ENCODE data around the gene SIAH2. TPM values are rescaled to one million over a fixed set of nuclear protein-coding genes. Genes with fewer than 3 reads are reported as not detected.

The SIAH2 gene
- polyA plus RNA-seq, 4 donors, result 18.0 to 20.2 (median 18.5) TPM

DNA sequence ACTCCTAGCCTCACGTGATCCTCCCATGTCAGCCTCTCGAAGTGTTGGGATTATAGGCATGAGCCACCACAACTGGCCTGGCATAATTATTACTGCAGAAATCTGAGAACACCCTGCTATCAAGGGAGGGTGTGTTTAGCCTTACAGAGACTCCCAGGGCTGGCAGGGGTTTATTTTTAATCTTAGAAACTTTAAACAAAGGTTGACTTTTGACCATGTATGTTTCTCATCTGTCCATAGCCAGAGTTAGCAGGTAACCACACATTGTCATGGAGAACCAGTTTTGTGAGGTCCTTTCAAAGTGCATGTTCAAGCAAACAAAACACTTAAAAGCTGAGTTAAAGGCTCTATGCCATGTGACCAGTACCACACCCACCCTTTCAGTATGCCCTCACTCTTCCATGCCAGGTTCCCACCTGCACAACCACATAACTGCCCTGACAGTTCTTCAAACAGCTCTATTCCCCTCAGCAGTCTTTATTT, 11.1 kb downstream of the SIAH2 start:
- no peak for DNase-seq (ENCODE audit: low read depth in 4 of 4, low spot score in 3 of 4)

DNA sequence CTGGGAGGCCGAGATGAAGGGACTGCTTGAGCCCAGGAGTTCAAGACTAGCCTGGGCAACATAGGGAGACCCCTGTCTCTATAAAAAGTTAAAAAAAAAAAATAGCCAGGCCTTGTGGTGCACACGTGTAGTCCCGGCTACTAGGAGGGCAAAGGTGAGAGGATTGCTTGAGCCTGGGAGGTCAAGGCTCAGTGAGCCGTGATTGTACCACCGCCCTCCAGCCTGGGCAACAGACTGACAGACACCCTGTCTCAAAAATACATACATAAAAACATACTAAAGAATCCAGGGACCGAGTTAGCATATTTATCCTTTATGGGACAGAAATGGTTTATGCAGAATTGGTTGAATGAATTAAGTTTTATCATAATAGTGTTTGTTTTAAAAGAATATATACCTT, 13.7 kb downstream of the SIAH2 start:
- no peak for DNase-seq (ENCODE audit: low read depth in 4 of 4, low spot score in 3 of 4)

DNA sequence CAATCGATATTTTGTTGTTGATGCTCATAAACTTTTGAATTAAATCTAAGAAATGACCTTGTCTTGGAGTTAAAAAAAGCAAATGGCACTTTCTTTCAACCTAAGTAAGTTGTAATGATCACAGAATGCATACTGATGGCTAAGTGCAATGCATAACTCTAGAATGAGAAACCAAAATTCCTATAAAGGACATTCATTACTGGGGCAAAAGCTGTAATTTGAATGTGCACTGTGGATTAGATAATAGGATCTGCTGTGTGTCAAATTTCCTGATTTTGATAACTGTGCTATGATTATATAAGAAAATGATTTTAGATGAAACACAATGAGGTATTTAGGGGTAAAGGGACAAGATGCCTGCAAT, 14.3 kb downstream of the SIAH2 start:
- DNase-seq (ENCODE audit: low read depth in 4 of 4, low spot score in 3 of 4), result no peak

DNA sequence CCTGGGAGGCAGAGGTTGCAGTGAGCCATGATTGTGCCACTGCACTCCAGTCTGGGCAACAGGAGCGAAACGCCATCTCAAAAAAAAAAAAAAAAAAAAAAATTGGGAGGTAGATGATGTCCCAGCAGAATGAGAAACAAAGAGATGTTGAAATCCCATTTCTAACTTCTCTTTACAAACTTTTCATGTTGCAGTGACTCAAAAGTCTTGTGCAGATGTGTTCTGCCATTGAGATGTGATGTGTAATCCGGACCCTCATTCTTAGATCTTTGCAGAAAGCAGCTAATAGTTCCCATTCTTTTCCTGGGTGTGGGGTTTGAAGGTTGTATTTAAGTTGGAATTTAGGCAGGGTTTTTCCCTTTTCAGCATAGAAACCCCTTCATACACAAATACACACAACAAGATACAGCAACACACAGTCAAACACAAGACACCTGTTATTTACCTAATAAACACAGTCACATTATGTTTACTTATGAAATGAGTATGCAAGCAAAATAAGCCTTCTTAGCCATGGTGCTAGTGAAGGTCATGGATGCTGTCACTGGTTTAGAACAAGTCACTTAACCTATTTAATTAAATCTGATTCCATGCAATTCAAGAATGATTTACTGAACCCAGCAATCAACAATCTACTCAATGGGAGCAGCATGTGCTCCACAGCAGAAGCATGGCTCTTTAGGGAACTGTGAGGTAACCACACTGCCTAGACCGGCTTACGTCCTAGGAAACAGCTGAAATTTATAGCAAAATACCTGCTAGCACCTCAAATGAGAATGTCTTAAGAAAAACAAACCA, 14.9 kb downstream of the SIAH2 start:
- DNase-seq (ENCODE audit: low read depth in 4 of 4, low spot score in 3 of 4), result no peak

DNA sequence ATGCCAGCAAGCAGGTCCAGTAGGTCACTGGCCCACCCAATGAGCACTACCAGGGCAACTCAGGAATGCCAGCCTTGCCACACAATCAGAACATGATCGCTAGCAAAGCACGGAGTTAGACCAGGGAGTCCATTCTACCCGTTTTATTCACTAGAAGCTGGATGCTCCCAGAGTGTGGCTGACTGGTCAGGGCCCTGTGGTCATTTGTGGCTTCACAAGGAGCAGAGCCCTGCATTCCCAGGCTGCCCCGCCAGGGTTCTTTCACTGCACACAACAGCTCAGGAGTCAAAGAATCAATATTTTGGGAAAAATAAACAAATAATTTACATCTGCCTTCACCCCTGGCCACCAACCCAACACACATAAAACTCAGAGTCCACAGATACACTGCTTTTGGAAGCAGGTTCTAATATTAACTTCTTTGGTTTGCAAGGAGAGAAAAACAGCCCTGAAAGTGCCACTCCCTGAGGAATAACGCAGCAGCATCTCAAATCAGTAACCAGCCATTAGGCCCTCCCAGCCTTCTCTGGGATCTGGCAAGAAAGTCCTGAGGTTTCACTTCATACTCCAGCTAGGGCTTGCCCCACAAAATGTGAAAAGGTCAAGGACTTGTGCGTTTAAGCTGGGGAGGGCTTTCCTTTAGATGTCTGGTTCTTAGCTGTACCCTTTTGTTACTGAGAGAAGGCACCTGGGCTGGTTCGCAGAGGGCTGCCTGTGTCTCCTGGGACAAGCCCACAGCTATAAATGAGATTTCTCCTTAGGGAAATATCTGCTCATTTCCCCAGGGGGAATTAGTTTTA, 16.0 kb downstream of the SIAH2 start:
- no peak for DNase-seq (ENCODE audit: low read depth in 4 of 4, low spot score in 3 of 4)

DNA sequence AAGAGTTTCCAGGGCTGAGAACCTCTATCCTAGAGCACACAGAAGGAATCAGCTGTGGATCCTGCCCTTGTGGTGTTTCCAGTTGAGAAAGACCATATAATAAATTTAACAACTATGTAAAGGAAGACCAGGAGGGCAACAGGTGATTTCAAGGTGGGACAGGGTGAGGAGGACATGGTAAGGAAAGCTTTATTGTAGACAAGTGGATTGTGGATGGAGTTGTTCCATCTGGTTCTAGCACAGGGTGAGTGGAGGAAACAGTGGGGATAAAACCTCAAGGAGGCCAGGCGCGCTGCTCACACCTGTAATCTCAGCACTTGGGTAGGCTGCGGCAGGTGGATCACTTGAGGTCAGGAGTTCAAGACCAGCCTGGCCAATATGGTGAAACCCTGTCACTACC, 17.1 kb downstream of the SIAH2 start:
- DNase-seq (ENCODE audit: low read depth in 4 of 4, low spot score in 3 of 4), result no peak

DNA sequence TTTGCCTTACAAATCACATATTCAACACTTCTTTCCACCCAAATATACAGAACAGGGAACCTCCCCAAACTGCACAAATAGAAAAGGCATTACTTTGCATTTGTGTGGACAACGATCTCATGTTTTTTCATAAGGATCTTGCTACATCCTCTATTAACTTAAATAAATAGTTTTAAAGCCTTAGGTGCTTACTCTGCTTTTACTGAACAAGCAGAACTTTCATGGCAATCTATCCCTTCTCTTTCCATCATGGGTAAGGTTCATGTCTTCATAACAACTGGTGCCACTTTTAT, 18.1 kb downstream of the SIAH2 start:
- no peak for DNase-seq (ENCODE audit: low read depth in 4 of 4, low spot score in 3 of 4)

DNA sequence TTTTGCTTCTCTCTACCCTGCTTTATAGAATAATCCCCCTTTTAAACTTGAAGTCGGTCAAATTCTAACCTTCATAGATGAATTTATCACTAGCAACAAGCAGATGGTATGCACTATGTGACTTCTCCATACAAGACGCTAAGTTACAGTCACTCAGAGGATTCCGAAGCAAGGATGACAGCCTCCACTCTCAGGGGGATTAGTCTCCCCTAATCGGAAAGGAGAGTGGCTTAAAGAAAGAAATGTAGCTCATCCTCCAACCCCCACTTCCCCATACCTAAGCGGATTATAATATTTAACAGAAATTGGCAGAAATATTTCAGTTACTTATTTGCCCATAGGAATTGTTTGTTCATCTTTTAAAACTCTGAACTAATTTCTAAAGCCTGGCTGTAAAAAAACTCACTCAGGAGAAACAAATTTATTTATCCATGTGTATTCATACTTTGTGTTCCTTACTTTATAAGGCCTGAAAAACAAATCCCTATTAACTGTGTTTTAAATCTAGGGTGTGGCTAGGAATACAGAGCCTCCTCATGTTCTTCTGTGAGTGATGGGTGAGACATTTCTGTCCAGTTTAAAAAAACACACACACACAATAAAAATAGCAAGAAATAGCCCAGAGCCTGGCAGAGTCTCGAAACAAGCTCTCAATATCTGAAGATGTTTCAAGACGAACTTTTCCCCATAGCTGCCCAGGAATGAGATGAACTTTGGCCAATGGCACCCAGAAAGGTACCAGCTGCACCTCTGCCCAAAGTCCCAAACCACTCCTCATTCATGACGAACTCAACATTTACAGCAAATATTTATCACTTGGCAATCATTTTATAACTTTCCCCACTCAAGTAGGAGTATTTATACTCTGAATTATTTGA, 18.7 kb downstream of the SIAH2 start:
- no peak for DNase-seq (ENCODE audit: low read depth in 4 of 4, low spot score in 3 of 4)

DNA sequence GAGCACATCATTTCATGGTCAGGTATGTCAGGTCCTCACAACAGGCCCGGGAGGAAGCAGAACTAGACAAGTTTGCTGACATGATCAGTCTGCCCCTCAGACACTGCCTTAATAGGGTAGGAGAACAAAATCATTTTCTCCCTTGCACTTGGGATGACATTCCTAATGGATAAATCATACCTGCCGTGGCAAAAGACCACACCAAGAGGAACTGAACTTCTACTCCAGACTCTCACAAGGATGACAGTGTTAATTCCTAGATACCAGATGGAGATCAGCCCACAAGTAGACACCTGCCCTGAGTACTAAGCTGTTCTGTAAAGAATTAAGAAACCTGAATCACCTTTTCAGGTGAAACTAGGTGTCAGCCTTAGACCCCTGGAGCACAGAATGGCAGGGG, 19.5 kb downstream of the SIAH2 start:
- no peak for DNase-seq (ENCODE audit: low read depth in 4 of 4, low spot score in 3 of 4)

DNA sequence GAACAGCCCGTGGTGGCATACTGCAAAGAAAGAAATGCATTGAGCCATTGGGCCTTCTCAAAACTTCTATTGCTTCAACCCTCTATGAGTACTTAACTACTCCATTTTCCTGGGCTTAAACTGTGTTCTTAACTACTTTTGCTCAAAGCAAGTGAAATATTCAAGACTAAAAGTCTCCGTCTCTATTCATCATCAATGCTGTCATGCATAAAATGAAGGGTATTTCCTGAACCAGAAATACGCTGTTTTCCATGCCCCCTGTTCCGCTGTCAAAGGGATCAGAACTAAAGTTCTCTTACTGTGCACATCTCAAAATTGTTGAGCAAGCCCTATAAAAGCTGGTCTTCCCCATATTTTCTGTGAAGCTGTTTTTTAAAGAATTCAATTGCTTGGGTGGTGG, 20.3 kb downstream of the SIAH2 start:
- no peak for DNase-seq (ENCODE audit: low read depth in 4 of 4, low spot score in 3 of 4)

DNA sequence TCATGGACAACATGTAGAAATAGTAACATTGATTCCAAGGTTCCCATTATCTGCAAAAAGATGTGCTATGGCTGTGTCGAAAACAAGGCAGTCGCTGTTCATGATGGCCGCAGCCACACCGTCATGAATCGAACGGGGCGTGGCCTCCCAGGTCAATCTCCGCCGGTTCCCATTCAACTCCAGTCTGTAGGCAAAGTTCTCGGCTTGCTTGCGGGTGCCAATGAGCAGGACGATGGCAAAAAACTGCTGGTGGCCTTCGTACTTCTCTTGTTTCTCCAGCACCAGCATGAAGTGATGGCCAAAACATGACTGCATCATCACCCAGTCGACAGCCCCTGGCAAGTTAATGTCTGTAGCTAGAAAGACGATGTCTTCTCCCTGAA, 20.8 kb downstream of the SIAH2 start:
- no peak for DNase-seq (ENCODE audit: low read depth in 4 of 4, low spot score in 3 of 4)

DNA sequence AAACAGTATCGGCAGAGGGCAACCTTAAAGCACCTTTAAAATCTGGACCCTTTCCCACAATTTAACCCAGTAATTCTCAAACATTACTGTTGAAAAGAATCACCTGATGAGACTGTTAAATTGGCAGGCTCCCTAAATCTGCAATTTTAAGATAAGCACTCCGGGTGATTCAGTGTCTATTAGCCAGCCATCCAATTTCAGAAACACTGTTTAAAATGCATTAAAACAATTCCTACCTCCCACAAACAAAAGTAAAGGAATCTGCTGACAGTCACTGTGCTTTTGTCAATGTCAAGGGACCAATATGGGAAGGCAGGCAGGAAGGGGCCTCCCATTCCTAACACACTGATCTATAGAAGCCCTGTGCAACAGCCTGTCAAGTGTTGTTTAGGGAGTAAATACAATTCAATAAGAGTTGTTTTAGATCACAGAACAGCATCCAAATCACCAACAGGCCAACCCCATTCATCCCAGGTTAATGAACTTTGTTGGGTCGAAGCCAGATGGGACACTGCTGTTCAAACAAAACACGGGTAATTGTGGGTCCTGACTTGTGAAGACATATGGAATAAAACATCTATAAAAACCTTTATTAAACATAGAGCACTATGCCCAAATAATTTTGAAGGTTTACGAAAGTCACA, 21.4 kb downstream of the SIAH2 start:
- no peak for DNase-seq (ENCODE audit: low read depth in 4 of 4, low spot score in 3 of 4)

DNA sequence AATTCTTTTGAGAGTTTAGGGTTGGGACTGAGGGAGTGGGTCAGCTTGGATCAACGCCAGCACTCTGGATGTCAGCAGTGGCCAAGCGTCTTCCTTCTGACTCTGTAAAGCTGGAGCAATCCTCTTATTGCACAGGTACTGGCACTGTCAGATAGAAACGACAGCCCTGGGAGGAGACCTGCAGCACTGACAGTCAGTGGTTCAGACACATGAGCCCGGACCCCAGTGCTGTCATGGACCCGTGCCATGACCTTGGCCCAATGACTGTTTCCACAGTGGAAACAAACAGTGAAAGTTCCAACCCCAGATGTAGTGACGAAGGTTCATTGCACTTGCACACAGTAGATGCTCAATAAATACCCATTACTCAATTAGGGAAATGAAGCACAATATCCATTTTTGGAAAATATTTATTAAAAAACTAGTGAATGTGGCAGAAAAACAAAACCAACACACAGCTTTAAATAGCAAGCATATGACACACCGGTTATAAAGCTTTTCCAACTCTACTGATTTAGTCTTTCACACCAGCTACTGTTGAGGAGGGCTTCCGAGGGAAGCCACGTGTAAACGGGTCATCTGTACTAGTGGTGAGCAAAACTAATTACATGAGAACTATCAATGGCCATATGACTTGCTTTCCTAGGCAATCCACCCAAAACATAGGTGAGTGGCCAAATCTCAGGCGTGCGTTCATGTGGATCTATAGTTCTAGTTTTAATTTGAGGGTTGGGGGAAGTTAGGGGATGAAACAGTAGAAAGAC, 22.1 kb downstream of the SIAH2 start:
- no peak for DNase-seq (ENCODE audit: low read depth in 4 of 4, low spot score in 3 of 4)

DNA sequence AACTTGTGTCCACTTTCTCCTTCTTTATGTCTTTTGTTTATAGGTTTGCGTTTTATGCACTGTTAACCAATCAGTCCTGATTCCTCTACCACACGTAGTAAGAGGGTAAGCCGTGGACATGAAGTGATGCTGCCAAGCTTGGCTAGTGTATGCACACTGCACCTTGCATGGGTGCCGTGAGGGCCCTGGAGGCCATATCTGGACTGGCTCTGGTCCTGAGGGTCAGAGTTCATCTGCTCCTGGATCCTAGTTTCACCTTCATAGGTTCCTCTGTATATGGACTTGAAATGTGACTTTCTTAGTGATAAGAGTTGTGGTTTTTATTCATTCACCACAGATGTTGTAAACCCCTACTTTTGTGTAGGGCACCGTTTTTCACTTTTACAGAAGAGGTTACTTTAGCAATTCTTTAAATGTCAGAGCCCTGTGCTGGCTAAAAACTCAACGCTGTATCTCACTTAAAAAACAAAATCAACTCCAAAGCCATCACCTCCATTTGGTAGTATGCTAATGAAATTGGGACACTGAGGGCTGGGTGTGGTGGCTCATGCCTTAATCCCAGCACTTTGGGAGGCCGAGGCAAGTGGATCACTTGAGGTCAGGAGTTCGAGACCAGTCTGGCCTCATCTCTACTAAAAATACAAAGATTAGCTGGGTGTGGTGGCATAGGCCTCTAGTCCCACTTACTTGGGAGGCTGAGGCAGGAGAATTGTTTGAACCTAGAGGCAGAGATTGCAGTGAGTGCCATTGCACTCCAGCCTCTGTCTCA, 22.9 kb downstream of the SIAH2 start:
- no peak for DNase-seq (ENCODE audit: low read depth in 4 of 4, low spot score in 3 of 4)

DNA sequence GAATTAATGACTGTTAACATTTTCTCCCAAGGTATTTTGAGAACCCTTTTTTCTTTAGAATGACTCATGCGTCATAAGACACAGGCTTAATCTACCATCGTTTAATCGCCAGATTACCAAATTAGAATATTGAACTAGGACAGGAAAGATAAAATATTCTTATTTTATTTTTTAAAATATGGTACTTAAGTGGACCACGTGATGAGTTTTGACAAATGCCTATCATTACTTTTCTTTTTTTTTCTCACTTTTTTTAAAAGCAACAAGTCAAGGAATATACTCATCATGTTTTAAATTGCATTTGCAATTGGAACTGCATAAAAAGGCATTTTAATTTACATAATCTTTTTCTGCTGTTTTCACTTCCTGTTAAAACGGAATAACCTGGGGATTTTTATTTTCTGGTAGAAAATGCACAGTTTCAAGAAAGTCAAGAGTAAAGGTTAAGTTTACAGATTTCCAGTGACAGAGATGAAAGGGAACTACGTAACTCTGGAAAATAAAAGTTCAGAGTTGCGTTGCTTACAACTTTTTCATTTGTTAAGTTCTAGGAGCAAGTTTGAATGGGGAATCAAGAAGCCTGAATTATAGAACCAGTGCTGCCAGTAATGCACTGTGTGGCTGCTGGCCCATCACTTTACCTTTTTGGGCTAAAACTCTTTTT, 23.6 kb downstream of the SIAH2 start:
- DNase-seq (ENCODE audit: low read depth in 4 of 4, low spot score in 3 of 4), result no peak

DNA sequence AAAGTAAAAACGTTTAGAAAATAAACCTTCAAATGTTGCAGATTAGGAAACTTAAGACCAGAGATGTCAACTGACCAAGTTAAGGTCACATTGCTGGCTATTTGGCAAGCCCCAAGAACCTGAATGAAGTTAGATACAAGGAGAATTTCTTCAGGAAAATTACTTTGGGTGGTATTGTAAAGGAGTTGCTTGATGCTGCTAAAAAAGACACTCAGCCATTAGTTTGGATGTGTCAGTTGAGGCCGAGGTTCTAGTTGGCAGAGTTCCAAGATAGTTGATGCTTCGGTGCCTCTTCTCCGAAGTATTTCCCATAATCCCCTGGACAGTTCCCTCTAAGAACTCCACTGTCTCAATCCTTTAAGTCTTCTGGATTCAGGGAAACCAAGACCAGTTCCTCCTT, 24.3 kb downstream of the SIAH2 start:
- no peak for DNase-seq (ENCODE audit: low read depth in 4 of 4, low spot score in 3 of 4)

DNA sequence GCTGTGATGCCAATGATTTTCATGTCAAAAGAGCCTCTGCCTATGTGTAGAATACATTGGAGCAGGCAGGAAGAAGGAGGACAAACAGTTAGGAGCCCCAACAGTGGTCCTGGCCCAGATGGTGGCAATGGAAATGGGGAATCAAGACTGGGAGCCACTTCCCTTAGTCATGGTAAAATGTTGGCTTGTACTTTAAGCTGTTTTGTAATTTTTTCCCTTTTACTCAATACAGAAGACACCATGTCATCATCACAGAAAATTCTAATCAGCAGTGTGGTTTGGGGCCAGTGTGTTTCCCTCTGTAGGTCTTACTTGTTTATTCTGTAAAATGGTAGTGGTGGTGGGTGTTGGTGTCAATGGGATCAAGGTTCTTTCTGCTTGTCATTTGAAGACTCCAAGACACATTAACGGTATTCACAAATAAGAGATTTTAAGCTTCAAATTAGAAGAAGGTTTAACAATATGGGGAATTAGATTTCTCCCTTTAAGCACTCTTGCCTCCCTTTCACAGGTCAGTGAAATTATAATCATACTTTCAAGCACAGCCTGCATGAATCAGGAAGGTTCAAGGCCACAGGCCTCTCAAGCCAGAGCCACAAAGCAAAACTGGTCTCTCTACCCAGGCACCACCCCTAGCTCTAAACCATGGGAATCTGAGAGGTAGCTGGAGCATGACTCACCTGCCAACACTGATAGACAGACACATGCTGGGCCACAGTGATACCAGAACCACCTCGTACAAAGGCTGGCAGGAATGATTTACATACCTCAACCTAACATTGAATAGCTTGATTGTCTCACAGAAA, 24.9 kb downstream of the SIAH2 start:
- no peak for DNase-seq (ENCODE audit: low read depth in 4 of 4, low spot score in 3 of 4)

All from left renal pelvis (tissue), 4 donors.